Activated naive CD4-positive, alpha-beta T cell treated with anti-CD3 and anti-CD28 coated beads, Interleukin-2, amount 50 U/mL, for 24 hours (primary cell): ENCODE data around the gene IQGAP3.

ENCODE experiments used
- H3K27ac Mint-ChIP-seq: one replicate; pipeline ENCODE4 v1.8.0; 2021; ENCODE audit warnings: mild to moderate bottlenecking, mixed read lengths
- H3K27me3 Mint-ChIP-seq: one replicate; pipeline ENCODE4 v1.8.0; 2021; ENCODE audit warnings: mixed read lengths
- H3K36me3 Mint-ChIP-seq: one replicate; pipeline ENCODE4 v1.8.0; 2021; ENCODE audit warnings: mixed read lengths
- H3K4me1 Mint-ChIP-seq: one replicate; pipeline ENCODE4 v1.8.0; 2021; ENCODE audit warnings: mixed read lengths
- H3K4me3 Mint-ChIP-seq: one replicate; pipeline ENCODE4 v1.8.0; 2021; ENCODE audit warnings: mild to moderate bottlenecking, mixed read lengths
- H3K9me3 Mint-ChIP-seq: one replicate; pipeline ENCODE4 v1.8.0; 2021; ENCODE audit warnings: mixed read lengths

IQGAP3 gene

GRCh38 chr1:156544592-156545102 lies 27.7 kb downstream of the IQGAP3 start:
- H3K27me3 Mint-ChIP-seq: no peaks in the 10 kb centered on the region
- H3K9me3 Mint-ChIP-seq: no peaks in the 10 kb centered on the region
- no peak overlapping the region for H3K4me3 Mint-ChIP-seq
- H3K27ac Mint-ChIP-seq: no peak overlapping the region
- H3K36me3 Mint-ChIP-seq: no peaks in the 10 kb centered on the region
- no peaks in the 10 kb centered on the region for H3K4me1 Mint-ChIP-seq

- H3K9me3 Mint-ChIP-seq: no peaks in the 10 kb centered on the region
- H3K4me3 Mint-ChIP-seq: no peak overlapping the region
- no peak overlapping the region for H3K27ac Mint-ChIP-seq
Observed at GRCh38 chr1:156543066-156543465, 29.3 kb downstream of the IQGAP3 start.

GRCh38 chr1:156540955-156541354 lies 31.4 kb downstream of the IQGAP3 start:
- Mint-ChIP-seq H3K4me3 (no peak overlapping the region), H3K36me3 (no peaks in the 10 kb centered on the region), H3K27ac (no peak overlapping the region), H3K4me1 (no peaks in the 10 kb centered on the region), H3K9me3 (no peaks in the 10 kb centered on the region), H3K27me3 (no peaks in the 10 kb centered on the region)

More at GRCh38 chr1:156543066-156543465, 29.3 kb downstream of the IQGAP3 start:
- H3K27me3 Mint-ChIP-seq: no peaks in the 10 kb centered on the region
- H3K36me3 Mint-ChIP-seq: no peaks in the 10 kb centered on the region
- no peaks in the 10 kb centered on the region for H3K4me1 Mint-ChIP-seq

GRCh38 chr1:156539818-156540355 lies 32.5 kb downstream of the IQGAP3 start:
- Mint-ChIP-seq H3K4me1 (no peaks in the 10 kb centered on the region), H3K36me3 (no peaks in the 10 kb centered on the region), H3K27me3 (no peaks in the 10 kb centered on the region), H3K9me3 (no peaks in the 10 kb centered on the region), H3K27ac (no peak overlapping the region), H3K4me3 (no peak overlapping the region)

- no peaks in the 10 kb centered on the region for H3K9me3 Mint-ChIP-seq
- no peaks in the 10 kb centered on the region for H3K4me1 Mint-ChIP-seq
- H3K4me3 Mint-ChIP-seq: no peak overlapping the region
Observed at GRCh38 chr1:156538711-156539440, 33.5 kb downstream of the IQGAP3 start.

GRCh38 chr1:156537027-156537426 lies 35.3 kb downstream of the IQGAP3 start:
- H3K27ac Mint-ChIP-seq: no peak overlapping the region
- H3K9me3 Mint-ChIP-seq: no peaks in the 10 kb centered on the region
- no peak overlapping the region for H3K4me3 Mint-ChIP-seq

More at GRCh38 chr1:156538711-156539440, 33.5 kb downstream of the IQGAP3 start:
- H3K36me3 Mint-ChIP-seq: no peaks in the 10 kb centered on the region
- H3K27me3 Mint-ChIP-seq: no peaks in the 10 kb centered on the region
- no peak overlapping the region for H3K27ac Mint-ChIP-seq

GRCh38 chr1:156534424-156535060 lies 37.8 kb downstream of the IQGAP3 start:
- H3K4me1 Mint-ChIP-seq: no peaks in the 10 kb centered on the region
- no peaks in the 10 kb centered on the region for H3K9me3 Mint-ChIP-seq
- no peaks in the 10 kb centered on the region for H3K36me3 Mint-ChIP-seq
- no peak overlapping the region for H3K4me3 Mint-ChIP-seq
- no peak overlapping the region for H3K27ac Mint-ChIP-seq
- H3K27me3 Mint-ChIP-seq: no peaks in the 10 kb centered on the region

More at GRCh38 chr1:156537027-156537426, 35.3 kb downstream of the IQGAP3 start:
- no peaks in the 10 kb centered on the region for H3K36me3 Mint-ChIP-seq
- H3K4me1 Mint-ChIP-seq: no peaks in the 10 kb centered on the region
- H3K27me3 Mint-ChIP-seq: no peaks in the 10 kb centered on the region

DNA sequence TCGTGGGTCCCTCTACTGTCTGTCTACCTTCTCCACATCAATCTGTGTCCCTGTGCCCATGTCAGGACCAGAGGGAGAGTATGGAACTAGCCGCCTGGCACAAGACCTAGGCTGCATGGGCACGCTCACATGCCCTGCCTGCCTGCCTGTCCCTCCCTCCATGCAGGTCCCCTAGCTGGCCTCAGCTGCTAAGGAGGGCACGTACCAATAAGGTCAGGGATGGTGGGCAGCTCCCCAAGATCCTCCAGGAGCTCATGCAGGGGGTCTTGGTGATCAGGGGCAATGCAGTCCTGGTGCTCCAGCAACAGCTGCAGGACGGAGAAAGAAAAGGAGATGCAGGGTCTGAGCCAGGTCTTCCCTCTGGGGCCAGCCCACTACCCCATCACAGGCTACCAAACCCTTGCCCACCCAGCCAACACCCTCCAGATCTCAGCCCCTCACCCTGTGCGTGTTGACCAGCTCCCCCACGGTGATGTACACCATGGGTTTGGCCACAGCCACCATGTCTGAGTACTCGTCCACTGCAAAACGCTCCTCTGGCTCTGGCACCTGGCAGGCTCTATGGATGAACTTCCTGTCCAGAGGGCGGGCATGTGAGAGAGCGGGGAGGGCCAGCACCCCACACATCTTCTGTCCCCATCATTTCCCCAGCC lies 38.7 kb downstream of the IQGAP3 start:
- H3K4me1 Mint-ChIP-seq: peaks cover 4% of the 10 kb centered on the region
- no peaks in the 10 kb centered on the region for H3K36me3 Mint-ChIP-seq
- H3K27me3 Mint-ChIP-seq: no peaks in the 10 kb centered on the region
- no peak overlapping the region for H3K4me3 Mint-ChIP-seq
- no peaks in the 10 kb centered on the region for H3K9me3 Mint-ChIP-seq
- H3K27ac Mint-ChIP-seq: no peak overlapping the region

GRCh38 chr1:156532374-156532773 lies 40.0 kb downstream of the IQGAP3 start:
- no peak overlapping the region for H3K4me3 Mint-ChIP-seq
- peaks cover 13% of the 10 kb centered on the region for H3K4me1 Mint-ChIP-seq
- no peak overlapping the region for H3K27ac Mint-ChIP-seq
- H3K9me3 Mint-ChIP-seq: no peaks in the 10 kb centered on the region
- no peaks in the 10 kb centered on the region for H3K36me3 Mint-ChIP-seq
- no peaks in the 10 kb centered on the region for H3K27me3 Mint-ChIP-seq

GRCh38 chr1:156530006-156530405 lies 42.4 kb downstream of the IQGAP3 start:
- H3K4me1 Mint-ChIP-seq: peaks cover 29% of the 10 kb centered on the region
- no peaks in the 10 kb centered on the region for H3K9me3 Mint-ChIP-seq
- H3K27me3 Mint-ChIP-seq: no peaks in the 10 kb centered on the region
- H3K36me3 Mint-ChIP-seq: no peaks in the 10 kb centered on the region
- H3K27ac Mint-ChIP-seq: no peak overlapping the region
- H3K4me3 Mint-ChIP-seq: no peak overlapping the region

GRCh38 chr1:156528875-156529425 lies 43.4 kb downstream of the IQGAP3 start:
- Mint-ChIP-seq H3K9me3 (no peaks in the 10 kb centered on the region), H3K27me3 (no peaks in the 10 kb centered on the region), H3K27ac (no peak overlapping the region), H3K4me1 (peaks cover 39% of the 10 kb centered on the region), H3K4me3 (no peak overlapping the region), H3K36me3 (no peaks in the 10 kb centered on the region)

GRCh38 chr1:156528231-156528630 lies 44.1 kb downstream of the IQGAP3 start:
- H3K4me1 Mint-ChIP-seq: peaks cover 42% of the 10 kb centered on the region
- no peak overlapping the region for H3K27ac Mint-ChIP-seq
- no peaks in the 10 kb centered on the region for H3K9me3 Mint-ChIP-seq
- H3K27me3 Mint-ChIP-seq: no peaks in the 10 kb centered on the region
- peak overlapping the region; percentile 47 for H3K4me3 Mint-ChIP-seq
- H3K36me3 Mint-ChIP-seq: no peaks in the 10 kb centered on the region

GRCh38 chr1:156527584-156527983 lies 44.8 kb downstream of the IQGAP3 start:
- no peak overlapping the region for H3K4me3 Mint-ChIP-seq
- peaks cover 42% of the 10 kb centered on the region for H3K4me1 Mint-ChIP-seq
- H3K36me3 Mint-ChIP-seq: no peaks in the 10 kb centered on the region
- no peaks in the 10 kb centered on the region for H3K27me3 Mint-ChIP-seq
- H3K27ac Mint-ChIP-seq: no peak overlapping the region
- H3K9me3 Mint-ChIP-seq: no peaks in the 10 kb centered on the region

- no peaks in the 10 kb centered on the region for H3K27me3 Mint-ChIP-seq
- peaks cover 42% of the 10 kb centered on the region for H3K4me1 Mint-ChIP-seq
- H3K36me3 Mint-ChIP-seq: no peaks in the 10 kb centered on the region
- no peaks in the 10 kb centered on the region for H3K9me3 Mint-ChIP-seq
- H3K27ac Mint-ChIP-seq: no peak overlapping the region
- H3K4me3 Mint-ChIP-seq: no peak overlapping the region
Observed at GRCh38 chr1:156525856-156526489, 46.4 kb downstream of the IQGAP3 start.

- no peaks in the 10 kb centered on the region for H3K27me3 Mint-ChIP-seq
- H3K27ac Mint-ChIP-seq: no peak overlapping the region
- H3K4me1 Mint-ChIP-seq: peaks cover 42% of the 10 kb centered on the region
- H3K9me3 Mint-ChIP-seq: no peaks in the 10 kb centered on the region
- peak overlapping the region; percentile 70 for H3K4me3 Mint-ChIP-seq
- no peaks in the 10 kb centered on the region for H3K36me3 Mint-ChIP-seq
Observed at GRCh38 chr1:156525071-156525501, 47.3 kb downstream of the IQGAP3 start.
